MM.1S (cell line): ENCODE data around the gene KLC1.

ENCODE experiments used
- EZH2 ChIP-seq: fragments of 300-600 bp; sonication (generic); optimal IDR thresholded peaks from 2 replicates; pipeline ENCODE3; 2017; ENCODE audit warnings: low read depth, mild to moderate bottlenecking, antibody characterized with exemption, low read length, mixed read lengths
- TF ChIP-seq, protein P1 (sequence below): fragments of 300-600 bp; sonication (generic); IDR thresholded peaks from 2 replicates; pipeline ENCODE4 v1.5.1; 2016; ENCODE audit warnings: antibody characterized with exemption, low read length, mixed read lengths

DNA sequence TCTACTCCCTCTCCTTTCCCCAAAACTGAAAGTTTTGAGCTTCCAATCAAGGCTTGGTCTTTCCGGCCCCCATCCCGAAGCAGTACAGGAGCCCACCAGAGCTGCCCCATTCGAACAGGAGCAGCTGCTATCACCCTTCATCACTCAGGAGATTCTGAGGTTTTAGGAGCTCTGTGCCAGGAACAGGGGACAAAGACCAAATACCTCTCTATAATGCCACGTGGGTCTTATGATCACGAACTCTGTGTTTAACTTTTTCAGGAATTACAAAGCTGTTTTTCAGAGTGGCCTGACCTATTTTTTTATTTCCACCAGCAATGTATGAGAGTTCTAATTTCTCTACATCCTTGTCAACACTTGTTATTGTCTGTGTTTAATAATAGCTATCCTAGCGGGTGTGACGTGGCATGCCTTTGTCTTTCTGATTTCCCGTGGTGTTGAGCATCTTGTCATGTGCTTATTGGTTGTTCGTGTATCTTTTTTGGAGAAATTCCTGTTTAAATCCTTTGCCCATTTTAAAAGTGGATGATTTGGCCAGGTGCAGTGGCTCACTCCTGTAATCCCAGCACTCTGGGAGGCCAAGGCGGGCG is 44.6 kb upstream of the KLC1 start:
- TF ChIP-seq, protein P1, sequence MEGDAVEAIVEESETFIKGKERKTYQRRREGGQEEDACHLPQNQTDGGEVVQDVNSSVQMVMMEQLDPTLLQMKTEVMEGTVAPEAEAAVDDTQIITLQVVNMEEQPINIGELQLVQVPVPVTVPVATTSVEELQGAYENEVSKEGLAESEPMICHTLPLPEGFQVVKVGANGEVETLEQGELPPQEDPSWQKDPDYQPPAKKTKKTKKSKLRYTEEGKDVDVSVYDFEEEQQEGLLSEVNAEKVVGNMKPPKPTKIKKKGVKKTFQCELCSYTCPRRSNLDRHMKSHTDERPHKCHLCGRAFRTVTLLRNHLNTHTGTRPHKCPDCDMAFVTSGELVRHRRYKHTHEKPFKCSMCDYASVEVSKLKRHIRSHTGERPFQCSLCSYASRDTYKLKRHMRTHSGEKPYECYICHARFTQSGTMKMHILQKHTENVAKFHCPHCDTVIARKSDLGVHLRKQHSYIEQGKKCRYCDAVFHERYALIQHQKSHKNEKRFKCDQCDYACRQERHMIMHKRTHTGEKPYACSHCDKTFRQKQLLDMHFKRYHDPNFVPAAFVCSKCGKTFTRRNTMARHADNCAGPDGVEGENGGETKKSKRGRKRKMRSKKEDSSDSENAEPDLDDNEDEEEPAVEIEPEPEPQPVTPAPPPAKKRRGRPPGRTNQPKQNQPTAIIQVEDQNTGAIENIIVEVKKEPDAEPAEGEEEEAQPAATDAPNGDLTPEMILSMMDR, result no peak
- TF ChIP-seq EZH2, result no peak
